GM12864 (cell line): Measurements from ENCODE around the gene CAMKK2.
A peak's percentile ranks its signal among the peaks of the same experiment; 100 is the strongest.
"Not testable (repeated sequence)": the region's sequence is repeated elsewhere in the genome, so short reads cannot be mapped to it uniquely, and the experiment has no call there.

ENCODE experiments used
- DNase-seq: peaks from one replicate; pipeline ENCODE4 v3.0.0-alpha.2; 2011; ENCODE audit warnings: low read depth
- H3K4me3 ChIP-seq: 2 replicates; pipeline ENCODE4 v1.5.1; 2011; ENCODE audit warnings: mild to moderate bottlenecking, low read depth, low read length, control low read depth
- CTCF ChIP-seq: IDR thresholded peaks from 2 replicates; pipeline ENCODE4 v1.5.1; 2011; ENCODE audit warnings: low read depth, mild to moderate bottlenecking, moderate library complexity, low read length, control low read depth, inconsistent platforms; ENCODE audit errors: missing control alignments

CAMKK2 gene

DNA sequence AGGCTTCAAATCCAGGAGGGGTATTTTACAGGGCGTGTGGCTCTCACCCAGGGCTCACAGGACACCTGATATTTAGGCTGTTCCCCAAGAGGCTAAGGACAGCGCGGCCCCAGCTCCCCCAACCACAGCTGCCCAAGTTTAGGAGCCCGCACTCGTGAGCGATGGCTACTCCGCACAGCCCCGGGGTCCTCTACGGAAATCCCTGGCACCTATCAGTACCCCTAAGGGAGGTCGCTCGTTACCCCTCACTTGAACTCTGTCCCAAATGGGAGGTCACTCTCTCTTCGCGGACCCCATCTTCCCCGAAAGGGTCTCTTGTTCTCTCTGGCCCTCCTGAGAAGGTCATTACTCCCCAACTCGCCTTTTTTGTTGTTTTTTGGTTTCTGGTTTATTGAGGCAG lies 87.3 kb downstream of the CAMKK2 start:
- no peak for DNase-seq
- peak overlapping the region; percentile 67 for H3K4me3 ChIP-seq
- TF ChIP-seq CTCF, result no peak

GRCh38 chr12:121208571-121208970 lies 87.9 kb downstream of the CAMKK2 start:
- H3K4me3 ChIP-seq, DNase-seq: not testable (repeated sequence)

DNA sequence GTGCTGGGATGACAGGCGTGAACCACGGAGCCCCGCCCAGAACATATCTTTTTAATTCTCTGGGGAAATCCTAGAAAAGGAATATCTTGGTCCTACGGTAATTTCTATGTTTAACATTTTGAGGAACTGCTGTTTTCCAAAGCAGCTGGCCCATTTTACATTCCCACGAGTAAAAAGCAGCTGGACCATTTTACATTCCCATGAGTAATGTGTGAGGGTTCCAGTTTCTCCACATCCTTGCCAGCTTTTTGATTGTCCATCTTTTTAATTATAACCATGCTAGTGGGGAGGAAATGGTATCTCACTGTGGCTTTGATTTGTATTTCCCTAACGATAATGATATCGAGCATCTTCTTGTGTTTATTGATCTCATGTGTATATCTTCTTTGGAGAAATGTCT lies 91.0 kb downstream of the CAMKK2 start:
- DNase-seq, result no peak
- TF ChIP-seq CTCF, result no peak
- H3K4me3 ChIP-seq, result no peak overlapping the region

GRCh38 chr12:121203482-121203881 lies 93.0 kb downstream of the CAMKK2 start:
- DNase-seq, result no peak
- no peak overlapping the region for H3K4me3 ChIP-seq
- TF ChIP-seq CTCF, result no peak

DNA sequence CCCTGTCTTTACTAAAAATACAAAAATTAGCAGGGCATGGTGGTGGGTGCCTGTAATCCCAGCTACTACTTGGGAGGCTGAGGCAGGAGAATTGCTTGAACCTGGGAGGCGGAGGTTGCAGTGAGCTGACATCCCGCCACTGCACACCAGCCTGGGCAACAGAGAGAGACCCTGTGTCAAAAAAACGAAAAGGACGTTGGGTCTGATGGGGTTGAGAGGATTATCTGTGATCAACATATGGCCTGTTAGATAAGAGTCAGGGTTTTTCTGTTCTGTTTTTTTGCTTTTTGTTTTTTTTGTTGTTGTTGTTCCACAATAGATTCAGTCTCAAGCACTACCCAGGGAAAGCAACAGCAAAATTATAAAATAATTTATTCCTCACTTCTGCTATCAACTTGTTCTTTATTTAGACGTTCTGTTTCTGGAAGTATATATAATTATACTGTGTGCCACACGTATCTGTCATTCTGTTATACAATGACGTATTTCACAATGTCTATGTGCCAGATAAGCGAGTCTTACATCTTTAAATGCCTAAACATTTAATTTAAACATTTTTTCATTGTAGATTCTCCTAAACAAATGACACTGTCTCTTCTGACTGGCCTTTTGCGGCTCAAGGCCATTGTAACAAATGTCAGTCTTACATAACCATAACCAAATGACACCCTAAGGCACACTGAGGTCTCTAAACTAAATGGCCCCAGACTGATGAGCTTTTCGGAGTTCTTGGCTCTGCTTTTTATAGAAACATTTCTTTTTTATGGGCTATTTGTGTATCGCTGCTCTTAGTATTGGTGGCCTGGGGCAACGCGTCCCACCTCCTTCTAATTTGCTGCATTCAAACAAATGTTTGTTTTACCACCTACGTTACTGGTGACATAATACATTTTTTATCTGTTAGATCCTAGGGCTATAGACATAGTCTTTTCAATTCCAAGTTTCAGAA lies 93.8 kb downstream of the CAMKK2 start:
- no peak overlapping the region for H3K4me3 ChIP-seq
- DNase-seq, result no peak
- no peak for TF ChIP-seq CTCF

DNA sequence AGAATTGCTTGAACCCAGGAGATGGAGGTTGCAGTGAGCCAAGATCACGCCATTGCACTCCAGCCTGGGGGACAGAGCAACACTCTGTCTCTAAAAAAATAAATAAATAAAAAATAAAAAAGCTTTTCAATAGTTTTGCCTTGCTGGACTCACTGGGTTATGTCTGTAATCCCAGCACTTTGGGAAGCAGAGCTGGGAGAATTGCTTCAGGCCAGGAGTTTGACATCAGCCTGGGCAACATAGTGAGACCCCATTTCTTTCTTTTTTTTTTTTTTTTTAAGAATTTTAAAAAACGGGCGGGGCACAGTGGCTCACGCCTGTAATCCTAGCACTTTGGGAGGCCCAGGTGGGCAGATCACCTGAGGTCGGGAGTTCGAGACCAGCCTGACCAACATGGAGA lies 95.4 kb downstream of the CAMKK2 start:
- DNase-seq, H3K4me3 ChIP-seq: not testable (repeated sequence)

DNA sequence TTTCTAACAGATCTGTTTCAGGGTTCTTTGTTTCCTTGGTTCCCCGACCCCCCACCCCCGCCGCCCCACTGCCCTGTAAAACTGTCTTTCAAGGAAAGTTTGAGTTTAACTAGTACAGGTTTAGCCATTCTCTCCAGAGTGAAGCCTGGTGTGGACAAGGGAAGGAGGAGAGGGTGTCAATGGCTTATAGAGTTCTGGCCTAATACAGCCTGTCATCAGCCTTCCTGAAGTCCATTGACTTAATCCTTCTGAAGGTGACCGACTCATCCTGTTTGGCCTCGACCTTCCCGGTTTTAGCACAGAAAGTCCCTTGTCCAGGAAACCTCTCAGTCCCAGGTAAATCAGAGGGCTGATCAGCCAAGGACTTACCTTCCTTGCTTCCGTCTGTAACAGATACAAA lies 97.6 kb downstream of the CAMKK2 start:
- DNase-seq, result no peak
- H3K4me3 ChIP-seq, result no peak overlapping the region
- no peak for TF ChIP-seq CTCF

GRCh38 chr12:121196902-121197301 lies 99.6 kb downstream of the CAMKK2 start:
- no peak overlapping the region for H3K4me3 ChIP-seq
- no peak for TF ChIP-seq CTCF
- no peak for DNase-seq
